GM19372 (cell line): ENCODE data around the gene MKS1.

Experiments
- ATAC-seq: cut with Tn5 transposase; IDR thresholded peaks from one replicate; pipeline ENCODE4 v1.9.1; 2021; ENCODE audit warnings: mild to moderate bottlenecking, low read depth, moderate library complexity; ENCODE audit not compliant: unreplicated experiment

The MKS1 gene

DNA sequence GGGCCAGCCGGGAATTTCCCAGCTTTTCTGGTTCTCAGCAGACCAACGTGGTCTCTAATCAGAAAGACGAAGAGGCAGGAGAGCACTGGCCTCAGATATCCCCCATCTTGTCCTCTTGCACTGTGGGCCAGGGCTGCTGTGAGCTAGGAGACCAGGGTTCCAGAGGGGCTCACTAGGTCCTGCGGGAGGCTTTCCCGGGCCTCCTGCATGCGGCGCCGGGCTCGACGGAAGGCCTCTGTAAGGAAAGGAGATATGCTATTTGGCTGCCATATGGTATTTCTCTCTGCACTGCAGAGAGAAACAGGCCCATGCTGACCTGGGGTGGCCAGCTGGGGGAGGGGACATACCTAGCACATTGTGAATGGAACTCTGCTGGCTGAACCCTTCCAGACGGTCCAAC, 13.1 kb downstream of the MKS1 start:
- ATAC-seq: no peak

- no peak for ATAC-seq
Measured at GRCh38 chr17:58204796-58205195, 14.3 kb downstream of the MKS1 start.

- ATAC-seq: no peak
Measured at GRCh38 chr17:58202859-58203258, 16.2 kb downstream of the MKS1 start.

GRCh38 chr17:58200024-58200633, 18.9 kb downstream of the MKS1 start:
- no peak for ATAC-seq

- ATAC-seq: no peak
Measured at GRCh38 chr17:58196610-58197009, 22.4 kb downstream of the MKS1 start.

- no peak for ATAC-seq
Measured at GRCh38 chr17:58195518-58196123, 23.4 kb downstream of the MKS1 start.

DNA sequence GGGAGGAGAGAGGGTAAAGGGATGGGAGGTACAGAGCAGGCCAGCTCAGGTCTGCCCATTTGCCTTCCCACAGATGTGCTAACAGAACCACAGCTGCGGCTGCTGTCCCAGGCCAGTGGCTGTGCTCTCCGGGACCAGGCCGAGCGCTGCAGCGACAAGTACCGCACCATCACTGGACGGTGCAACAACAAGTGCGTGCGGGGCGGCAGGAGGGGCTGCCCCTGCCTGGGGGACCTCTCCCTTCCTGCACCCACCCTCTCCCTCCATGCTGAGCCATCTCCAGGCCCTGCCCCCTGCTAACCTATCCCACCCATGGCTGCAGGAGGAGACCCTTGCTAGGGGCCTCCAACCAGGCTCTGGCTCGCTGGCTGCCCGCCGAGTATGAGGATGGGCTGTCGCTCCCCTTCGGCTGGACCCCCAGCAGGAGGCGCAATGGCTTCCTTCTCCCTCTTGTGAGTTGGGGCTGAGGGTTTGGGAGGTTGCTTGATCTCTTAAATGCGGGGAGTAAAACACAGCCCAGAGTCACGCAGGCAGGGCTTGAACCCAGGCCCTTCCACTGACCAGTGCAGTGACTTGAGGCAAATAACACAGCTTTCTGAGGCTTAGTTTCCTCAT, 25.3 kb downstream of the MKS1 start:
- no peak for ATAC-seq

DNA sequence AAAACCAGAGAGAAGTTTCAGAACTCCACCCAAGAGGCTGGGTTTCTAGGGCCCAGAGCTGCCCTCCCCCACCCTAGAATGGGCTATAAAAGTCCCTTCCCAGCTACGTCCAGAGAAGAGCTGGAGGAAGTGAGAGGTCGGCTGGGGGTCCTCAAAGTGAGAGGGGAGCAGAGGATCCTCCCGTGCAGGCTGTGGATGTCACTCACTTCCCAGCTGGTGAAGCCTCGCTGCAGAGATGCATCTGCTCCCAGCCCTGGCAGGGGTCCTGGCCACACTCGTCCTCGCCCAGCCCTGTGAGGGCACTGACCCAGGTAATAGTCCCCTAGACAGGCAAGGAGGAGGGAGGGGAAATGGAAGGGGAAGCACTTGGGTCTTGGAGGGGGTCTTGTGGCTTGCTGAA, 26.4 kb downstream of the MKS1 start, which contains the start of gene EPX:
Gene EPX (plus strand): TSS at position 115 of the 400 bp plus-strand sequence. CDS start 121 bp downstream, at position 236.
- ATAC-seq: no peak

- no peak for ATAC-seq
Measured at GRCh38 chr17:58191241-58191896, 27.7 kb downstream of the MKS1 start.

- no peak for ATAC-seq
Measured at GRCh38 chr17:58189436-58190146, 29.5 kb downstream of the MKS1 start.

DNA sequence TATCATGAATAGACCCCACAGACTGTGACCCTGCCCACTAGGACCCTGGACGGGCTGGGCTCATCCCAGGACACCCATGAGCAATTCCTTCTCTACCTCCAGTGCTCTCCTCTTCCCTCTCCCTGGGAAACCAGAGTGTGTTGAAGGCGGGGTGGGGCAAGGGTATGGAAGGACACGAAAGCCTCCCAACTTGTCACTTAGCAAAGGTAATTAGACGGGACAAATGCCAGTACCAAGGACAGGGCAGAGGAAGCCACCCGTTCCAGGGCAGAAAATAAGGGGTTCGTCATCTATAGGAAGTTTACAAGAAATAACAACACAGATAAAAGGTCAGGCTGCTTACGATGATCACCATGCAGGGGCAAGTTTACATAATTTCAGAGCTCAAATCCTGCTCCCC, 31.4 kb downstream of the MKS1 start:
- ATAC-seq: no peak

GRCh38 chr17:58187063-58187462, 32.0 kb downstream of the MKS1 start:
- ATAC-seq: no peak

GRCh38 chr17:58186591-58186990, 32.5 kb downstream of the MKS1 start:
- no peak for ATAC-seq

- ATAC-seq: no peak
Measured at GRCh38 chr17:58184986-58185761, 33.9 kb downstream of the MKS1 start.

GRCh38 chr17:58184308-58184985, 34.6 kb downstream of the MKS1 start:
- no peak for ATAC-seq

DNA sequence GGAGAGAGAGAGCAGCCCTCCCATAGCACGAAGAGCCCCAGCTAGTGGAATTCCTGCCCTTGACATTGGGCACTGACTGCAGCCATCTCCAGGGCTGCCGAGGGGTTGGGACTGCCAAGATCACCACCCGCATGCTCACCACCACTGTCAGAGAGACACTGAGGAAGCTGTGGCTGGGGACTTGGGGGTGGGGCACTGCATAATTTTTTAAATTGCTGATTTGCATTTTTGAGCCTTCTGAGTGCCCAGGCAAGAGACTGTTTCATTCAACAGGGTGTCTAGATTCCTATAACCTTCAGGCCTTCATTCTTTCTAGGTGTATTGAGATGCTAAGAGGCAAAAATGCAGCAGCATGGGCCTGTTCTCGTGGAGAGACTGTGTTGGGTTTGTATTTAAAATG, 35.5 kb downstream of the MKS1 start:
- ATAC-seq: no peak

- no peak for ATAC-seq
Measured at GRCh38 chr17:58181796-58182195, 37.3 kb downstream of the MKS1 start.

GRCh38 chr17:58176200-58176599, 42.9 kb downstream of the MKS1 start:
- ATAC-seq: no peak

DNA sequence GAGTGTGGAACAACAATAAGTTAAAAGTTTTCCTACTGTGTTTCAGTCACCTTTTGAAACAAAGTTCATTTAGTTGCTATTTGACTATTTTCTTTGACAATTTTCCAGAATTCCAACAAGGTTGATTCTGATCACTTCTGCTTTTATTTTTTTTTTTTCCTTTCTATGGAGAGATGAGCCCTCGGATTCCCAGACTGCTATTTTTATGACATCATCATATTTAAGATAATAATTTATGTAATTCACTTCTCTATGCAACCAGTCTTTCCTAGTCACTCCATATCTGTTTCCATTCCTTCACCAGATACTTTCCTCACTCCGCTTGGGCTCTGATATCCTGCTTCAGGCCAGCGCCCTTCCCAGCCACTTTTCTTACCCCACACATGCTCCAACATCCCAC, 44.2 kb downstream of the MKS1 start:
- ATAC-seq: no peak
